Activated T-cell treated with anti-CD3 and anti-CD28 coated beads, Interleukin-2, amount 50 U/mL, for 24 hours (primary cell): Measurements from ENCODE around the gene CLCNKB.

Source experiments
- DNase-seq: peaks from one replicate; pipeline ENCODE4 v3.0.0-alpha.2; 2020
- H3K27ac Mint-ChIP-seq: 2 replicates; pipeline ENCODE4 v1.8.0; 2020; ENCODE audit warnings: mild to moderate bottlenecking, mixed read lengths
- H3K27me3 Mint-ChIP-seq: 2 replicates; pipeline ENCODE4 v1.8.0; 2020; ENCODE audit warnings: mixed read lengths
- H3K36me3 Mint-ChIP-seq: 2 replicates; pipeline ENCODE4 v1.8.0; 2020; ENCODE audit warnings: low read depth, mixed read lengths
- H3K4me1 Mint-ChIP-seq: 2 replicates; pipeline ENCODE4 v1.8.0; 2020; ENCODE audit warnings: low read depth, mixed read lengths
- H3K4me3 Mint-ChIP-seq: 2 replicates; pipeline ENCODE4 v1.8.0; 2020; ENCODE audit warnings: mild to moderate bottlenecking, moderate library complexity, mixed read lengths
- H3K9me3 Mint-ChIP-seq: 2 replicates; pipeline ENCODE4 v1.8.0; 2020; ENCODE audit warnings: mixed read lengths

Gene CLCNKB

GRCh38 chr1:16011936-16012589 lies 31.5 kb upstream of the CLCNKB start:
- Mint-ChIP-seq H3K27ac (peak overlapping the region; percentile 14), H3K9me3 (no peaks in the 10 kb centered on the region), H3K36me3 (no peaks in the 10 kb centered on the region), H3K27me3 (peaks cover 19% of the 10 kb centered on the region), H3K4me3 (peak overlapping the region; percentile 20), H3K4me1 (peaks cover 9% of the 10 kb centered on the region)
- DNase-seq = no peak

- Mint-ChIP-seq H3K27ac (peak overlapping the region; percentile 14), H3K4me1 (peaks cover 8% of the 10 kb centered on the region), H3K27me3 (peaks cover 19% of the 10 kb centered on the region), H3K36me3 (no peaks in the 10 kb centered on the region), H3K4me3 (peak overlapping the region; percentile 20), H3K9me3 (no peaks in the 10 kb centered on the region)
- peak; percentile 63 for DNase-seq
Observed at GRCh38 chr1:16012590-16013219, 30.9 kb upstream of the CLCNKB start.

- peak; percentile 71 for DNase-seq
- H3K9me3 Mint-ChIP-seq = no peaks in the 10 kb centered on the region
- H3K4me1 Mint-ChIP-seq = peaks cover 8% of the 10 kb centered on the region
- no peak overlapping the region for H3K27ac Mint-ChIP-seq
- H3K4me3 Mint-ChIP-seq = no peak overlapping the region
- H3K36me3 Mint-ChIP-seq = no peaks in the 10 kb centered on the region
- H3K27me3 Mint-ChIP-seq = peaks cover 19% of the 10 kb centered on the region
Observed at GRCh38 chr1:16013220-16013907, 30.2 kb upstream of the CLCNKB start.

- Mint-ChIP-seq H3K4me1 (peaks cover 8% of the 10 kb centered on the region), H3K27ac (no peak overlapping the region), H3K27me3 (peaks cover 19% of the 10 kb centered on the region), H3K9me3 (no peaks in the 10 kb centered on the region), H3K4me3 (no peak overlapping the region), H3K36me3 (no peaks in the 10 kb centered on the region)
- no peak for DNase-seq
Observed at GRCh38 chr1:16013908-16014258, 29.7 kb upstream of the CLCNKB start.

- H3K4me1 Mint-ChIP-seq = peaks cover 8% of the 10 kb centered on the region
- DNase-seq = no peak
- H3K36me3 Mint-ChIP-seq = no peaks in the 10 kb centered on the region
- no peak overlapping the region for H3K27ac Mint-ChIP-seq
- H3K27me3 Mint-ChIP-seq = peaks cover 19% of the 10 kb centered on the region
- no peaks in the 10 kb centered on the region for H3K9me3 Mint-ChIP-seq
- H3K4me3 Mint-ChIP-seq = no peak overlapping the region
Observed at GRCh38 chr1:16014509-16015482, 28.8 kb upstream of the CLCNKB start.

GRCh38 chr1:16015491-16015890 lies 28.1 kb upstream of the CLCNKB start:
- Mint-ChIP-seq H3K27me3 (peaks cover 19% of the 10 kb centered on the region), H3K36me3 (no peaks in the 10 kb centered on the region), H3K27ac (no peak overlapping the region), H3K9me3 (no peaks in the 10 kb centered on the region), H3K4me1 (peaks cover 8% of the 10 kb centered on the region), H3K4me3 (no peak overlapping the region)
- DNase-seq = no peak

- no peak overlapping the region for H3K27ac Mint-ChIP-seq
- no peak overlapping the region for H3K4me3 Mint-ChIP-seq
- H3K27me3 Mint-ChIP-seq = peaks cover 19% of the 10 kb centered on the region
- no peaks in the 10 kb centered on the region for H3K9me3 Mint-ChIP-seq
- no peaks in the 10 kb centered on the region for H3K36me3 Mint-ChIP-seq
- H3K4me1 Mint-ChIP-seq = peaks cover 8% of the 10 kb centered on the region
- DNase-seq = no peak
Observed at GRCh38 chr1:16015960-16016901, 27.4 kb upstream of the CLCNKB start.

DNA sequence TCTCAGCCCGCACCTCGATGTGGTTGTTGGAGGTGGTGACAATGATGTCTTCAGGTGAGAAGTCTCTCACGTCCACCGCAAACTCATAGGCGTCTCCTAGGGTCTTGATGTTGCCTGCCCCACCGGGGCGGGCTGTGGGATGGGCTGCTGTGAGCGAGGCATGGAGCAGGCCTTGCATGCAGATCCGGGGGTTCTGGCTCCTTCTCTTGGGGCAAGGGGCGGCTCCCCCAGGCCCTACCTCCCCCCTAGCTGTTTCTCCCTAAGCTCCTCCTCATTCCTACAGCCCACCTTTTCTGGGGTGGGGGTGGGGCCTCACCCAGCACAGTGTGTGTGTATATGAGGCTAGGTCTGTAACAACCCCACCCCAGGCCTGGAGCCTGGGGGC lies 26.5 kb upstream of the CLCNKB start:
- Mint-ChIP-seq H3K4me1 (peaks cover 8% of the 10 kb centered on the region), H3K36me3 (no peaks in the 10 kb centered on the region), H3K4me3 (no peak overlapping the region), H3K9me3 (no peaks in the 10 kb centered on the region), H3K27ac (no peak overlapping the region), H3K27me3 (peaks cover 15% of the 10 kb centered on the region)
- no peak for DNase-seq

GRCh38 chr1:16017461-16018303 lies 25.9 kb upstream of the CLCNKB start, which contains the start of gene HSPB7:
Gene HSPB7 (minus strand): TSS chr1:16018043. CDS start chr1:16017963, 80 bp downstream.
- no peaks in the 10 kb centered on the region for H3K9me3 Mint-ChIP-seq
- peaks cover 9% of the 10 kb centered on the region for H3K27me3 Mint-ChIP-seq
- H3K36me3 Mint-ChIP-seq = no peaks in the 10 kb centered on the region
- H3K27ac Mint-ChIP-seq = no peak within 1 kb of the TSS
- H3K4me1 Mint-ChIP-seq = peaks cover 2% of the 10 kb centered on the region
- DNase-seq = no peak
- H3K4me3 Mint-ChIP-seq = no peak within 1 kb of the TSS

DNA sequence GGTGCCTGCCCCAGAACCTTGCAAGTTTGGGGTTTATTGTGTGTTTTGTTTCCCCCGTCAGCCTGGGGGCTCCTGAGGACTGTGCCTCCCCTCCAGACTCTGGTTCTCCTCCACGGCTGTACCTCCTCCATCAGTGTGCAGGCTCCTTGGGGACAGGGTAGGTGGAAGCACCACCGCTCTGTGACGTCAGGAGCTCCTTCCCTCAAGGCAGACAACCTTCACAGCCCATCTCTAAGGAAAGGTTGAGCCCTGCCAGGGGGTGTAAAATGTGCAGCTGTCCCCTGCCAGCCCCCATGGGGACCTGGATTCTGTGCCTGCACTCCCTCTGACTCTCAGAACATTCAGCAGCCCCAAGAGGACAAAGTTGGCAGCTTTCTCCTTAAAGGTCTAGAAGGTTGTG lies 25.3 kb upstream of the CLCNKB start:
- H3K9me3 Mint-ChIP-seq = no peaks in the 10 kb centered on the region
- peaks cover 9% of the 10 kb centered on the region for H3K27me3 Mint-ChIP-seq
- H3K27ac Mint-ChIP-seq = no peak overlapping the region
- no peak for DNase-seq
- no peaks in the 10 kb centered on the region for H3K36me3 Mint-ChIP-seq
- no peak overlapping the region for H3K4me3 Mint-ChIP-seq
- peaks cover 2% of the 10 kb centered on the region for H3K4me1 Mint-ChIP-seq

GRCh38 chr1:16018749-16019643 lies 24.6 kb upstream of the CLCNKB start:
- H3K4me1 Mint-ChIP-seq = no peaks in the 10 kb centered on the region
- H3K27ac Mint-ChIP-seq = no peak overlapping the region
- no peak overlapping the region for H3K4me3 Mint-ChIP-seq
- no peaks in the 10 kb centered on the region for H3K36me3 Mint-ChIP-seq
- DNase-seq = no peak
- no peaks in the 10 kb centered on the region for H3K9me3 Mint-ChIP-seq
- H3K27me3 Mint-ChIP-seq = peaks cover 7% of the 10 kb centered on the region

DNA sequence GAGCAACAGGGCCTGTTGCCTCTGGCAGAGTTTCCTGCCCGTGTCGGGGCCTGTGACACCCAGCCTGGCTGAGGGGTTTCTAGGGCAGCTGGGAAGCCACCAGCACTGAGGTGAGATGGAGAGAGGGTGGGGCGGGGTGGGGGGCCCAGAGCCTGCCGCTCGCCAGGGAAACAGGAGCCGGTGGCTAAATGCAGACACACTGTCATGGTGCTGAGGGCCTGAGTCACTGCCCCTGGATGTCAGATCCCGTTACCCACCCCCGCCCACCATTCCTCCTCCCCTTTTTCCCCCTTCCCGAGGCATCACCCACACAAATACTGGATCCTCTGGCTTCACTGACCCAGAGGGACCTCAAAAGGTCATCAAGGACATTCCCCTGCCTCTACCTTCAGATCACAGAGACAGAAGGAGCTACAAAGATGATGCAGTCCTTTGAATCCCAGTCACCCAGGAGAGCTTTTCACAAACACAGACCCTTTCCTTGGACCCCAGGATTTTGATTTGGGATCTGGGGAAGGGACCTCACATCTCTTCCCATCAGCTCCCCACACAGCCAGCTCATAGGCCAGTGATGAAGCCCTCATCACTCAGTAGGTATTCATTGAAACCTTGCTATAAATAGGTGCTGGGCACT lies 23.8 kb upstream of the CLCNKB start:
- no peak for DNase-seq
- Mint-ChIP-seq H3K27me3 (peaks cover 7% of the 10 kb centered on the region), H3K27ac (no peak overlapping the region)

More for the DNA sequence above, 23.8 kb upstream of the CLCNKB start:
- H3K4me3 Mint-ChIP-seq = no peak overlapping the region
- no peaks in the 10 kb centered on the region for H3K36me3 Mint-ChIP-seq
- no peaks in the 10 kb centered on the region for H3K9me3 Mint-ChIP-seq
- no peaks in the 10 kb centered on the region for H3K4me1 Mint-ChIP-seq
